Neural cell (in vitro differentiated cells): ENCODE results near the gene APC. TPM values are rescaled to one million over a fixed set of nuclear protein-coding genes. Genes with fewer than 3 reads are reported as not detected.

Source experiments
- H2AFZ ChIP-seq: fragments of 200-600, 300-800 bp; sonication (generic), shearing (Covaris generic); 2 replicates; pipeline ENCODE4 v1.6.0; 2014; ENCODE audit warnings: low read depth, mild to moderate bottlenecking, antibody characterized with exemption, low read length, moderate library complexity
- H3F3A ChIP-seq: fragments of 200-600 bp; shearing (Covaris generic); 2 replicates; pipeline ENCODE4 v1.6.1; 2016; ENCODE audit warnings: mild to moderate bottlenecking, moderate library complexity, mixed read lengths, antibody characterized with exemption, low read length; ENCODE audit not compliant: insufficient read depth, poor library complexity, severe bottlenecking
- H3K27ac ChIP-seq: fragments of 200-600, 300-800 bp; sonication (generic), shearing (Covaris generic); 2 replicates; pipeline ENCODE4 v1.5.1; 2014; ENCODE audit warnings: mild to moderate bottlenecking, low read length, moderate library complexity
- H3K27me3 ChIP-seq: fragments of 300-800, 200-600 bp; sonication (generic), shearing (Covaris generic); 2 replicates; pipeline ENCODE4 v1.6.0; 2014; ENCODE audit warnings: mild to moderate bottlenecking, low read depth, low read length, moderate library complexity; ENCODE audit not compliant: insufficient read depth
- H3K36me3 ChIP-seq: fragments of 300-800, 200-600 bp; sonication (generic), shearing (Covaris generic); 2 replicates; pipeline ENCODE4 v1.5.1; 2014; ENCODE audit warnings: mild to moderate bottlenecking, antibody characterized with exemption, low read length, moderate library complexity; ENCODE audit not compliant: insufficient read depth
- H3K4me2 ChIP-seq: fragments of 300-800, 200-600 bp; sonication (generic), shearing (Covaris generic); 2 replicates; pipeline ENCODE4 v1.6.0; 2014; ENCODE audit warnings: mild to moderate bottlenecking, low read length
- H3K4me3 ChIP-seq: fragments of 300-800, 200-600 bp; sonication (generic), shearing (Covaris generic); 2 replicates; pipeline ENCODE4 v1.5.1; 2014; ENCODE audit warnings: mild to moderate bottlenecking, low read length, moderate library complexity
- H3K79me2 ChIP-seq: fragments of 200-600 bp; shearing (Covaris generic); replicated peaks from 2 replicates; pipeline ENCODE4 v1.6.0; 2014; ENCODE audit warnings: mild to moderate bottlenecking, low read length, moderate library complexity; ENCODE audit not compliant: insufficient read depth
- H3K9ac ChIP-seq: fragments of 300-800, 200-600 bp; sonication (generic), shearing (Covaris generic); 2 replicates; pipeline ENCODE4 v1.6.1; 2016; ENCODE audit warnings: mild to moderate bottlenecking, low read length, mixed read lengths
- H3K9me2 ChIP-seq: fragments of 200-600 bp; shearing (Covaris generic); 2 replicates; pipeline ENCODE4 v1.6.1; 2016; ENCODE audit warnings: mild to moderate bottlenecking, low read length, mixed read lengths; ENCODE audit not compliant: insufficient read depth
- H3K9me3 ChIP-seq: fragments of 200-600, 300-800 bp; sonication (generic), shearing (Covaris generic); 2 replicates; pipeline ENCODE4 v1.6.1; 2016; ENCODE audit warnings: mild to moderate bottlenecking, mixed run types, low read length, moderate library complexity, mixed read lengths
- H4K20me1 ChIP-seq: fragments of 200-600 bp; shearing (Covaris generic); 2 replicates; pipeline ENCODE4 v1.6.1; 2016; ENCODE audit warnings: mild to moderate bottlenecking, mixed run types; ENCODE audit not compliant: insufficient read depth
- EP300 ChIP-seq: fragments of 450-650 bp; conservative IDR thresholded peaks from 2 replicates; pipeline ENCODE4 v1.6.1; 2014; ENCODE audit warnings: antibody characterized with exemption, mild to moderate bottlenecking, moderate library complexity; ENCODE audit not compliant: poor library complexity, severe bottlenecking
- EZH2 ChIP-seq: fragments of 200-600, 300-800 bp; shearing (Covaris generic), sonication (generic); IDR thresholded peaks from 2 replicates; pipeline ENCODE4 v1.6.1; 2014; ENCODE audit warnings: antibody characterized with exemption, low read length, borderline replicate concordance, mild to moderate bottlenecking; ENCODE audit not compliant: insufficient read depth, poor library complexity, severe bottlenecking
- MXI1 ChIP-seq: fragments of 450-650 bp; conservative IDR thresholded peaks from 2 replicates; pipeline ENCODE4 v1.6.1; 2014; ENCODE audit warnings: antibody characterized with exemption, mild to moderate bottlenecking; ENCODE audit not compliant: poor library complexity, severe bottlenecking
- POLR2AphosphoS5 ChIP-seq: IDR thresholded peaks from 2 replicates; pipeline ENCODE4 v1.6.1; 2012
- RAD21 ChIP-seq: fragments of 450-650 bp; conservative IDR thresholded peaks from 2 replicates; pipeline ENCODE4 v1.6.1; 2014; ENCODE audit warnings: antibody characterized with exemption, mild to moderate bottlenecking, moderate library complexity
- SMC3 ChIP-seq: fragments of 450-650 bp; conservative IDR thresholded peaks from 2 replicates; pipeline ENCODE4 v1.6.1; 2014; ENCODE audit warnings: antibody characterized with exemption, mild to moderate bottlenecking, moderate library complexity; ENCODE audit not compliant: poor library complexity
- TAF1 ChIP-seq: IDR thresholded peaks from 2 replicates; pipeline ENCODE4 v1.6.1; 2012; ENCODE audit warnings: low read depth
- polyA plus RNA-seq: library from polyadenylated mRNA; depleted of rRNA; stranded (reverse); fragments of >200 nt; gene quantifications from 2 replicates; pipeline ENCODE4 v1.2.3, GENCODE V29; 2014
- TF ChIP-seq, protein P1 (sequence below): fragments of 450-650 bp; IDR thresholded peaks from 2 replicates; pipeline ENCODE4 v1.5.1; 2014; ENCODE audit warnings: antibody characterized with exemption, mild to moderate bottlenecking, moderate library complexity; ENCODE audit not compliant: poor library complexity, severe bottlenecking
- TF ChIP-seq, protein P2 (sequence below): IDR thresholded peaks from 2 replicates; pipeline ENCODE4 v1.6.1; 2012; ENCODE audit warnings: borderline replicate concordance

The APC gene
- polyA plus RNA-seq, 1 donor from 2014 or later: 40.6 TPM

- Histone ChIP-seq H3K9ac (no peak overlapping the region), H3K36me3 (peaks cover 29% of the 10 kb centered on the region), H3F3A (no peaks in the 10 kb centered on the region), H3K27me3 (no peaks in the 10 kb centered on the region), H3K27ac (no peak overlapping the region), H4K20me1 (no peaks in the 10 kb centered on the region), H3K4me3 (no peak overlapping the region), H3K9me2 (no peaks in the 10 kb centered on the region), H3K79me2 (no peaks in the 10 kb centered on the region), H3K9me3 (no peaks in the 10 kb centered on the region), H2AFZ (no peak overlapping the region), H3K4me2 (no peak overlapping the region)
- no peak for TF ChIP-seq TAF1
- TF ChIP-seq, protein P1, sequence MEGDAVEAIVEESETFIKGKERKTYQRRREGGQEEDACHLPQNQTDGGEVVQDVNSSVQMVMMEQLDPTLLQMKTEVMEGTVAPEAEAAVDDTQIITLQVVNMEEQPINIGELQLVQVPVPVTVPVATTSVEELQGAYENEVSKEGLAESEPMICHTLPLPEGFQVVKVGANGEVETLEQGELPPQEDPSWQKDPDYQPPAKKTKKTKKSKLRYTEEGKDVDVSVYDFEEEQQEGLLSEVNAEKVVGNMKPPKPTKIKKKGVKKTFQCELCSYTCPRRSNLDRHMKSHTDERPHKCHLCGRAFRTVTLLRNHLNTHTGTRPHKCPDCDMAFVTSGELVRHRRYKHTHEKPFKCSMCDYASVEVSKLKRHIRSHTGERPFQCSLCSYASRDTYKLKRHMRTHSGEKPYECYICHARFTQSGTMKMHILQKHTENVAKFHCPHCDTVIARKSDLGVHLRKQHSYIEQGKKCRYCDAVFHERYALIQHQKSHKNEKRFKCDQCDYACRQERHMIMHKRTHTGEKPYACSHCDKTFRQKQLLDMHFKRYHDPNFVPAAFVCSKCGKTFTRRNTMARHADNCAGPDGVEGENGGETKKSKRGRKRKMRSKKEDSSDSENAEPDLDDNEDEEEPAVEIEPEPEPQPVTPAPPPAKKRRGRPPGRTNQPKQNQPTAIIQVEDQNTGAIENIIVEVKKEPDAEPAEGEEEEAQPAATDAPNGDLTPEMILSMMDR: no peak
- TF ChIP-seq SMC3: no peak
- TF ChIP-seq, protein P2, sequence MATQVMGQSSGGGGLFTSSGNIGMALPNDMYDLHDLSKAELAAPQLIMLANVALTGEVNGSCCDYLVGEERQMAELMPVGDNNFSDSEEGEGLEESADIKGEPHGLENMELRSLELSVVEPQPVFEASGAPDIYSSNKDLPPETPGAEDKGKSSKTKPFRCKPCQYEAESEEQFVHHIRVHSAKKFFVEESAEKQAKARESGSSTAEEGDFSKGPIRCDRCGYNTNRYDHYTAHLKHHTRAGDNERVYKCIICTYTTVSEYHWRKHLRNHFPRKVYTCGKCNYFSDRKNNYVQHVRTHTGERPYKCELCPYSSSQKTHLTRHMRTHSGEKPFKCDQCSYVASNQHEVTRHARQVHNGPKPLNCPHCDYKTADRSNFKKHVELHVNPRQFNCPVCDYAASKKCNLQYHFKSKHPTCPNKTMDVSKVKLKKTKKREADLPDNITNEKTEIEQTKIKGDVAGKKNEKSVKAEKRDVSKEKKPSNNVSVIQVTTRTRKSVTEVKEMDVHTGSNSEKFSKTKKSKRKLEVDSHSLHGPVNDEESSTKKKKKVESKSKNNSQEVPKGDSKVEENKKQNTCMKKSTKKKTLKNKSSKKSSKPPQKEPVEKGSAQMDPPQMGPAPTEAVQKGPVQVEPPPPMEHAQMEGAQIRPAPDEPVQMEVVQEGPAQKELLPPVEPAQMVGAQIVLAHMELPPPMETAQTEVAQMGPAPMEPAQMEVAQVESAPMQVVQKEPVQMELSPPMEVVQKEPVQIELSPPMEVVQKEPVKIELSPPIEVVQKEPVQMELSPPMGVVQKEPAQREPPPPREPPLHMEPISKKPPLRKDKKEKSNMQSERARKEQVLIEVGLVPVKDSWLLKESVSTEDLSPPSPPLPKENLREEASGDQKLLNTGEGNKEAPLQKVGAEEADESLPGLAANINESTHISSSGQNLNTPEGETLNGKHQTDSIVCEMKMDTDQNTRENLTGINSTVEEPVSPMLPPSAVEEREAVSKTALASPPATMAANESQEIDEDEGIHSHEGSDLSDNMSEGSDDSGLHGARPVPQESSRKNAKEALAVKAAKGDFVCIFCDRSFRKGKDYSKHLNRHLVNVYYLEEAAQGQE: no peak
- no peak for TF ChIP-seq POLR2AphosphoS5
- no peak for TF ChIP-seq MXI1
- no peak for TF ChIP-seq RAD21
- no peak for TF ChIP-seq EZH2
- no peak for TF ChIP-seq EP300
These were observed 84.8 kb downstream of the APC start for GRCh38 chr5:112822456-112822855.

DNA sequence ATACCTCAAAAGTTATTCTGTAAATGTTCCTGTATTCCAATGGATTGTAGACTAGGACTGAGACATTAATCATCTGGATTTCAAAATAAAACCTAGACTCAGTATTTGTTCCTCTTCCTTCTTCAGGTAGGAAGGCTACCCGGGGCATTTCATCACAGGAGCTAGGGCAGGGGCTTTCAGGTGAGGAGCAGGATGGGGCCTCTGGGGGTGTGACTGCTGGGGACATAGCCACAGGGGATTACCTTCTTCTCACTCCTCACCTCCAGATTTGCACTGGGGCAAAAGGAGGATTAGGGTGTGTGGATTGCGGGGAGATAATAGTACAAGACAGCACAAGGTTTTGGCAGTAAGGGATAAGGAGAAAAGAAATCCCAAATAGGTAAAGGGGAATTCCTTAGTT is 85.5 kb downstream of the APC start:
- Histone ChIP-seq H3K4me2 (no peak overlapping the region), H3F3A (no peaks in the 10 kb centered on the region), H3K27me3 (no peaks in the 10 kb centered on the region), H3K79me2 (no peaks in the 10 kb centered on the region), H3K9ac (no peak overlapping the region), H3K4me3 (no peak overlapping the region), H3K9me3 (no peaks in the 10 kb centered on the region), H4K20me1 (no peaks in the 10 kb centered on the region), H3K27ac (no peak overlapping the region), H2AFZ (no peak overlapping the region), H3K36me3 (peaks cover 29% of the 10 kb centered on the region), H3K9me2 (no peaks in the 10 kb centered on the region)
- TF ChIP-seq, protein P2: no peak
- no peak for TF ChIP-seq MXI1
- TF ChIP-seq, protein P1: no peak
- TF ChIP-seq SMC3: no peak
- TF ChIP-seq POLR2AphosphoS5: no peak
- TF ChIP-seq EP300: no peak
- TF ChIP-seq EZH2: no peak
- TF ChIP-seq RAD21: no peak
- TF ChIP-seq TAF1: no peak
